OCI-LY3 (cell line): Measurements from ENCODE around the gene TMEM201.
"Not testable (repeated sequence)": the region's sequence is repeated elsewhere in the genome, so short reads cannot be mapped to it uniquely, and the experiment has no call there.

Experiments
- EZH2phosphoT487 ChIP-seq: fragments of 200-600 bp; shearing (Covaris generic); IDR thresholded peaks from 2 replicates; pipeline ENCODE4 v1.6.1; 2018; ENCODE audit warnings: antibody characterized with exemption, mixed run types, low read depth
- TF ChIP-seq, protein P1 (sequence below): fragments of 200-600, 300-600 bp; sonication (generic); IDR thresholded peaks from 2 replicates; pipeline ENCODE4 v1.5.1; 2014; ENCODE audit warnings: antibody characterized with exemption, low read length, low read depth

- TF ChIP-seq, protein P1, sequence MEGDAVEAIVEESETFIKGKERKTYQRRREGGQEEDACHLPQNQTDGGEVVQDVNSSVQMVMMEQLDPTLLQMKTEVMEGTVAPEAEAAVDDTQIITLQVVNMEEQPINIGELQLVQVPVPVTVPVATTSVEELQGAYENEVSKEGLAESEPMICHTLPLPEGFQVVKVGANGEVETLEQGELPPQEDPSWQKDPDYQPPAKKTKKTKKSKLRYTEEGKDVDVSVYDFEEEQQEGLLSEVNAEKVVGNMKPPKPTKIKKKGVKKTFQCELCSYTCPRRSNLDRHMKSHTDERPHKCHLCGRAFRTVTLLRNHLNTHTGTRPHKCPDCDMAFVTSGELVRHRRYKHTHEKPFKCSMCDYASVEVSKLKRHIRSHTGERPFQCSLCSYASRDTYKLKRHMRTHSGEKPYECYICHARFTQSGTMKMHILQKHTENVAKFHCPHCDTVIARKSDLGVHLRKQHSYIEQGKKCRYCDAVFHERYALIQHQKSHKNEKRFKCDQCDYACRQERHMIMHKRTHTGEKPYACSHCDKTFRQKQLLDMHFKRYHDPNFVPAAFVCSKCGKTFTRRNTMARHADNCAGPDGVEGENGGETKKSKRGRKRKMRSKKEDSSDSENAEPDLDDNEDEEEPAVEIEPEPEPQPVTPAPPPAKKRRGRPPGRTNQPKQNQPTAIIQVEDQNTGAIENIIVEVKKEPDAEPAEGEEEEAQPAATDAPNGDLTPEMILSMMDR = not testable (repeated sequence)
- not testable (repeated sequence) for TF ChIP-seq EZH2phosphoT487
These were observed 17.7 kb upstream of the TMEM201 start for GRCh38 chr1:9570886-9571529.
